ENCODE results near the gene CDH12. TPM values are rescaled to one million over a fixed set of nuclear protein-coding genes. Genes with fewer than 3 reads are reported as not detected.

CDH12 gene
- total RNA-seq, 1 experiment from 2014 or later = not detected

DNA sequence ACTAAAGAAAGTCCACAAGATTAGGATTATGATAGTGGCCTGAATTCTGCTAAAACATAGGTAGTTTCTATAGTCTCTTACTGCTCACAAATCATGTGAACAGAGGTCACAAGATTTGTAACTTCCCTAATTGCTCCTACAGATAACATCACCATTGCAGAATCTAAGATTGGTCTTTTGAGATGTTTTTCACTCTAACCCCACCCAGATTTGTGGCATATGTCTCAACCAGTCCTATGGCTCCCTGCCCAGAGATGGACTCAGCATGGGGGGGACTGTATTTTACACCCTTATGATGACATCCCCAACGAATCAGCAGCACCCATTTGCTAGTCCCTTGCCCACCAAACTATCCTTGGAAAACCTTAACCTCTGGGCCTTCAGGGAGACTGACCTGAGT lies 1046.2 kb downstream of the CDH12 start:
- H2AFZ ChIP-seq (ENCODE audit: low read depth, low read length, poor library complexity, severe bottlenecking) = no peak overlapping the region
- POLR2A ChIA-PET = no interaction called here
- no peak overlapping the region for H3K4me3 ChIP-seq (replicated peaks in 1 of 2; ENCODE audit: low read depth in 1 of 2, low read length in 2 of 2)
- intact Hi-C loops (cut with micrococcal nuclease) = no loop called here
- no peaks in the 10 kb centered on the region for H3K4me1 ChIP-seq (ENCODE audit: control insufficient read depth in 1 of 2, insufficient read depth in 2 of 2, low read length in 2 of 2)
- no peaks in the 10 kb centered on the region for H3K79me2 ChIP-seq (ENCODE audit: insufficient read depth, low read length)
- no peak for ATAC-seq
- CTCF ChIA-PET = no interaction called here
- no peaks in the 10 kb centered on the region for H3K9me2 ChIP-seq (ENCODE audit: insufficient read depth)
- H3K27ac ChIP-seq (ENCODE audit: low read depth, low read length) = no peak overlapping the region
- BruUV-seq (replicated peaks) = no TSS peak
- no peaks in the 10 kb centered on the region for H3K36me3 ChIP-seq (ENCODE audit: control insufficient read depth in 1 of 2, insufficient read depth in 2 of 2, low read length in 2 of 2)
- H4K20me1 ChIP-seq (ENCODE audit: insufficient read depth) = no peaks in the 10 kb centered on the region
- no peak overlapping the region for H3K4me2 ChIP-seq (ENCODE audit: low read length)
- H3K9me3 ChIP-seq (ENCODE audit: control insufficient read depth in 1 of 2, insufficient read depth in 1 of 2, low read depth in 1 of 2, low read length in 2 of 2) = peaks cover 16 to 22% of the 10 kb centered on the region in 2 experiments; a peak in 3 of 4 replicates
- DNase-seq (ENCODE audit: low read depth, low spot score) = no peak
- no peaks in the 10 kb centered on the region for H3K27me3 ChIP-seq (ENCODE audit: insufficient read depth, low read length)
- RAD21 ChIA-PET (ENCODE audit: low non-redundant PET in 1 of 2, low total read pairs in 2 of 2, uncharacterized antibody in 2 of 2, unreplicated experiment in 2 of 2) = no interaction called here
- no peak for TF ChIP-seq TCF7L2 (IDR thresholded peaks at IDR 0.05; ENCODE audit: borderline replicate concordance, extremely low read depth, insufficient read depth, insufficient read length)
- TF ChIP-seq CEBPB (IDR thresholded peaks at IDR 0.05; ENCODE audit: low read depth) = no peak
- H3K9ac ChIP-seq (ENCODE audit: low read length) = no peak overlapping the region

DNA sequence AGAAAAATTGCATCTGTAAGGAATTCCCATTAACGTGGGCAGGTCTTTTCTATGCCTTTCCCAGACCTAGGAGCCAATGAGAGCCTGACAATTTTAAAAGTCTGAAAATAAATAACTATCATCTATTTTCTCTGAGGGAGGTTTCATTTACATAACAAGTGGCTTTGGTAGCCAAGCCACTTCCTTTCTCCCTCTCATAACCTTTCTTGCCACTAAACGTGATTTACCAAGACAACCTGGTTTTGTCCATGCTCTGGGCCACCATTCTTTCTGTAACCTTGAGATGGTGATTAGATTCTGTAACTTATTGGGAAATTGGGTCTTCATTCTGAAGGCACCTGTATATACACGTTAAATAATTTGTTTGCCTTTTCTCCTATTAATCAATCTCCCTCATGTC lies 1046.9 kb downstream of the CDH12 start:
- H4K20me1 ChIP-seq (ENCODE audit: insufficient read depth) = no peaks in the 10 kb centered on the region
- H3K9me2 ChIP-seq (ENCODE audit: insufficient read depth) = no peaks in the 10 kb centered on the region
- ChIA-PET CTCF (no interaction called here), RAD21 (ENCODE audit: low non-redundant PET in 1 of 2, low total read pairs in 2 of 2, uncharacterized antibody in 2 of 2, unreplicated experiment in 2 of 2) (no interaction called here), POLR2A (no interaction called here)
- ATAC-seq = no peak
- no peaks in the 10 kb centered on the region for H3K27me3 ChIP-seq (ENCODE audit: insufficient read depth, low read length)
- no peak overlapping the region for H2AFZ ChIP-seq (ENCODE audit: low read depth, low read length, poor library complexity, severe bottlenecking)
- H3K4me1 ChIP-seq (ENCODE audit: control insufficient read depth in 1 of 2, insufficient read depth in 2 of 2, low read length in 2 of 2) = no peaks in the 10 kb centered on the region
- no peaks in the 10 kb centered on the region for H3K36me3 ChIP-seq (ENCODE audit: control insufficient read depth in 1 of 2, insufficient read depth in 2 of 2, low read length in 2 of 2)
- intact Hi-C loops (cut with micrococcal nuclease) = no loop called here
- no peak for TF ChIP-seq EGR1 (IDR thresholded peaks at IDR 0.05; ENCODE audit: low read depth)
- TF ChIP-seq CBX3 (IDR thresholded peaks at IDR 0.05; ENCODE audit: low read depth) = no peak
- TF ChIP-seq EZH2 (IDR thresholded peaks at IDR 0.05) = no peak
- no peak for TF ChIP-seq EZH2phosphoT487 (IDR thresholded peaks at IDR 0.05; ENCODE audit: borderline replicate concordance)
- no peak for TF ChIP-seq RAD21 (IDR thresholded peaks at IDR 0.05; ENCODE audit: low read depth)
- TF ChIP-seq FOSL1 (IDR thresholded peaks at IDR 0.05; ENCODE audit: low read depth) = no peak
- TF ChIP-seq, protein P1, sequence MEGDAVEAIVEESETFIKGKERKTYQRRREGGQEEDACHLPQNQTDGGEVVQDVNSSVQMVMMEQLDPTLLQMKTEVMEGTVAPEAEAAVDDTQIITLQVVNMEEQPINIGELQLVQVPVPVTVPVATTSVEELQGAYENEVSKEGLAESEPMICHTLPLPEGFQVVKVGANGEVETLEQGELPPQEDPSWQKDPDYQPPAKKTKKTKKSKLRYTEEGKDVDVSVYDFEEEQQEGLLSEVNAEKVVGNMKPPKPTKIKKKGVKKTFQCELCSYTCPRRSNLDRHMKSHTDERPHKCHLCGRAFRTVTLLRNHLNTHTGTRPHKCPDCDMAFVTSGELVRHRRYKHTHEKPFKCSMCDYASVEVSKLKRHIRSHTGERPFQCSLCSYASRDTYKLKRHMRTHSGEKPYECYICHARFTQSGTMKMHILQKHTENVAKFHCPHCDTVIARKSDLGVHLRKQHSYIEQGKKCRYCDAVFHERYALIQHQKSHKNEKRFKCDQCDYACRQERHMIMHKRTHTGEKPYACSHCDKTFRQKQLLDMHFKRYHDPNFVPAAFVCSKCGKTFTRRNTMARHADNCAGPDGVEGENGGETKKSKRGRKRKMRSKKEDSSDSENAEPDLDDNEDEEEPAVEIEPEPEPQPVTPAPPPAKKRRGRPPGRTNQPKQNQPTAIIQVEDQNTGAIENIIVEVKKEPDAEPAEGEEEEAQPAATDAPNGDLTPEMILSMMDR (IDR thresholded peaks at IDR 0.05 in 2 of 3, conservative IDR thresholded peaks at IDR 0.05 in 1 of 3; ENCODE audit: borderline replicate concordance in 1 of 3, insufficient read depth in 1 of 3, low read depth in 2 of 3, low read length in 2 of 3) = no peak
- no peak for DNase-seq (ENCODE audit: low read depth, low spot score)
- no peak overlapping the region for H3K27ac ChIP-seq (ENCODE audit: low read depth, low read length)
- H3K79me2 ChIP-seq (ENCODE audit: insufficient read depth, low read length) = no peaks in the 10 kb centered on the region
- no peak overlapping the region for H3K4me2 ChIP-seq (ENCODE audit: low read length)
- H3K4me3 ChIP-seq (replicated peaks in 1 of 2; ENCODE audit: low read depth in 1 of 2, low read length in 2 of 2) = no peak overlapping the region
- no peak overlapping the region for H3K9ac ChIP-seq (ENCODE audit: low read length)
- BruUV-seq (replicated peaks) = no TSS peak
- H3K9me3 ChIP-seq (ENCODE audit: control insufficient read depth in 1 of 2, insufficient read depth in 1 of 2, low read depth in 1 of 2, low read length in 2 of 2) = peaks cover 16 to 22% of the 10 kb centered on the region in 2 experiments; a peak in 3 of 4 replicates
